Measurements from ENCODE around the gene TMEM203. TPM values are rescaled to one million over a fixed set of nuclear protein-coding genes. Genes with fewer than 3 reads are reported as not detected.

TMEM203 gene
- total and polyA plus RNA-seq, 2 of the 13 experiments (the other 11 are each of a cell fraction or from before 2014, with no cell fraction given) = 23.4 to 36.7 TPM

DNA sequence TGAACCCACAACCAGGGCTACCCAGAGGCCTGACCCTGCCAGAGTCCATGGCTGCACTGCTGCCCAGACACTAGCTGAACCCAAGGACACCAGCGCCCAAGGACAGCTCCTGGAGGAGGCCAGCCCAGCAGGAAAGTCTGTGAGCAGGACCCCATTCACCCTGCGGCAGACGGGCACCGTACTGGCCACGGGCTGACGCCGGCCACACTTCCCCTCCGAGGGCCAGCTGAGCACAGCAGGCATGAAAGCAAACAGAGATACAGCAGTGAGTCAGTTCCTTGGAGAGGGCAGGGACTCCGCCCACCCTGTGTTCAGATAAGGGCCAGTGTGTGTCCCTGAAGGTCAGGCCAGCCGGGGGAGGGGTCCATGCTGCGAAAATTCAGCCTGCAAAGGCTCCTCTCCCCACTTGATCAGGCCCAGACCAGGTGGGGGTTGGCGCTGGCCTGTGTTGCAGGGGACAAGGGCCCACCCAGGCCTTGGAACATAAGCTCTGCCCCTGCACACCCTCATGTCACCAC lies 13.4 kb upstream of the TMEM203 start (continued):
- TF ChIP-seq, protein P1, sequence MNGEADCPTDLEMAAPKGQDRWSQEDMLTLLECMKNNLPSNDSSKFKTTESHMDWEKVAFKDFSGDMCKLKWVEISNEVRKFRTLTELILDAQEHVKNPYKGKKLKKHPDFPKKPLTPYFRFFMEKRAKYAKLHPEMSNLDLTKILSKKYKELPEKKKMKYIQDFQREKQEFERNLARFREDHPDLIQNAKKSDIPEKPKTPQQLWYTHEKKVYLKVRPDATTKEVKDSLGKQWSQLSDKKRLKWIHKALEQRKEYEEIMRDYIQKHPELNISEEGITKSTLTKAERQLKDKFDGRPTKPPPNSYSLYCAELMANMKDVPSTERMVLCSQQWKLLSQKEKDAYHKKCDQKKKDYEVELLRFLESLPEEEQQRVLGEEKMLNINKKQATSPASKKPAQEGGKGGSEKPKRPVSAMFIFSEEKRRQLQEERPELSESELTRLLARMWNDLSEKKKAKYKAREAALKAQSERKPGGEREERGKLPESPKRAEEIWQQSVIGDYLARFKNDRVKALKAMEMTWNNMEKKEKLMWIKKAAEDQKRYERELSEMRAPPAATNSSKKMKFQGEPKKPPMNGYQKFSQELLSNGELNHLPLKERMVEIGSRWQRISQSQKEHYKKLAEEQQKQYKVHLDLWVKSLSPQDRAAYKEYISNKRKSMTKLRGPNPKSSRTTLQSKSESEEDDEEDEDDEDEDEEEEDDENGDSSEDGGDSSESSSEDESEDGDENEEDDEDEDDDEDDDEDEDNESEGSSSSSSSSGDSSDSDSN (CRISPR knock-in tag; IDR thresholded peaks at IDR 0.05) = peak; percentile 65; the same call in 1 of the 2 replicates
- TF ChIP-seq AGO2 (optimal IDR thresholded peaks at IDR 0.05; ENCODE audit: low read depth, low read length) = peak; percentile 15
- peak; percentile 84 for TF ChIP-seq GATAD2A (CRISPR knock-in tag; IDR thresholded peaks at IDR 0.05)
- TF ChIP-seq, protein P2, sequence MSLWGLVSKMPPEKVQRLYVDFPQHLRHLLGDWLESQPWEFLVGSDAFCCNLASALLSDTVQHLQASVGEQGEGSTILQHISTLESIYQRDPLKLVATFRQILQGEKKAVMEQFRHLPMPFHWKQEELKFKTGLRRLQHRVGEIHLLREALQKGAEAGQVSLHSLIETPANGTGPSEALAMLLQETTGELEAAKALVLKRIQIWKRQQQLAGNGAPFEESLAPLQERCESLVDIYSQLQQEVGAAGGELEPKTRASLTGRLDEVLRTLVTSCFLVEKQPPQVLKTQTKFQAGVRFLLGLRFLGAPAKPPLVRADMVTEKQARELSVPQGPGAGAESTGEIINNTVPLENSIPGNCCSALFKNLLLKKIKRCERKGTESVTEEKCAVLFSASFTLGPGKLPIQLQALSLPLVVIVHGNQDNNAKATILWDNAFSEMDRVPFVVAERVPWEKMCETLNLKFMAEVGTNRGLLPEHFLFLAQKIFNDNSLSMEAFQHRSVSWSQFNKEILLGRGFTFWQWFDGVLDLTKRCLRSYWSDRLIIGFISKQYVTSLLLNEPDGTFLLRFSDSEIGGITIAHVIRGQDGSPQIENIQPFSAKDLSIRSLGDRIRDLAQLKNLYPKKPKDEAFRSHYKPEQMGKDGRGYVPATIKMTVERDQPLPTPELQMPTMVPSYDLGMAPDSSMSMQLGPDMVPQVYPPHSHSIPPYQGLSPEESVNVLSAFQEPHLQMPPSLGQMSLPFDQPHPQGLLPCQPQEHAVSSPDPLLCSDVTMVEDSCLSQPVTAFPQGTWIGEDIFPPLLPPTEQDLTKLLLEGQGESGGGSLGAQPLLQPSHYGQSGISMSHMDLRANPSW (CRISPR knock-in tag; IDR thresholded peaks at IDR 0.05; ENCODE audit: borderline replicate concordance) = no peak
- TF ChIP-seq MAF1 (CRISPR knock-in tag; IDR thresholded peaks at IDR 0.05; ENCODE audit: borderline replicate concordance) = no peak
- peak; percentile 71 for TF ChIP-seq POLR2G (IDR thresholded peaks at IDR 0.05; ENCODE audit: low read depth, low read length)
- no peak for TF ChIP-seq ZNF234 (CRISPR knock-in tag; conservative IDR thresholded peaks at IDR 0.05)
- no peak for TF ChIP-seq KLF6 (CRISPR knock-in tag; IDR thresholded peaks at IDR 0.05)
- TF ChIP-seq ZNF672 (CRISPR knock-in tag; IDR thresholded peaks at IDR 0.05) = no peak
- no peak for TF ChIP-seq ZNF558 (CRISPR knock-in tag; IDR thresholded peaks at IDR 0.05; ENCODE audit: borderline replicate concordance)
- TF ChIP-seq, protein P3, sequence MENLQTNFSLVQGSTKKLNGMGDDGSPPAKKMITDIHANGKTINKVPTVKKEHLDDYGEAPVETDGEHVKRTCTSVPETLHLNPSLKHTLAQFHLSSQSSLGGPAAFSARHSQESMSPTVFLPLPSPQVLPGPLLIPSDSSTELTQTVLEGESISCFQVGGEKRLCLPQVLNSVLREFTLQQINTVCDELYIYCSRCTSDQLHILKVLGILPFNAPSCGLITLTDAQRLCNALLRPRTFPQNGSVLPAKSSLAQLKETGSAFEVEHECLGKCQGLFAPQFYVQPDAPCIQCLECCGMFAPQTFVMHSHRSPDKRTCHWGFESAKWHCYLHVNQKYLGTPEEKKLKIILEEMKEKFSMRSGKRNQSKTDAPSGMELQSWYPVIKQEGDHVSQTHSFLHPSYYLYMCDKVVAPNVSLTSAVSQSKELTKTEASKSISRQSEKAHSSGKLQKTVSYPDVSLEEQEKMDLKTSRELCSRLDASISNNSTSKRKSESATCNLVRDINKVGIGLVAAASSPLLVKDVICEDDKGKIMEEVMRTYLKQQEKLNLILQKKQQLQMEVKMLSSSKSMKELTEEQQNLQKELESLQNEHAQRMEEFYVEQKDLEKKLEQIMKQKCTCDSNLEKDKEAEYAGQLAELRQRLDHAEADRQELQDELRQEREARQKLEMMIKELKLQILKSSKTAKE (CRISPR knock-in tag; IDR thresholded peaks at IDR 0.05; ENCODE audit: borderline replicate concordance) = peak; percentile 88
- peak; percentile 65; the same call in 1 of the 2 replicates for TF ChIP-seq JUND (CRISPR knock-in tag; IDR thresholded peaks at IDR 0.05)
- no peak for TF ChIP-seq RCOR2 (CRISPR knock-in tag; IDR thresholded peaks at IDR 0.05)
- TF ChIP-seq SP5 (CRISPR knock-in tag; IDR thresholded peaks at IDR 0.05; ENCODE audit: borderline replicate concordance, low read depth) = peak; percentile 99
- no peak for TF ChIP-seq SUZ12 (IDR thresholded peaks at IDR 0.05; ENCODE audit: low read depth, low read length)
- TF ChIP-seq, protein P4, sequence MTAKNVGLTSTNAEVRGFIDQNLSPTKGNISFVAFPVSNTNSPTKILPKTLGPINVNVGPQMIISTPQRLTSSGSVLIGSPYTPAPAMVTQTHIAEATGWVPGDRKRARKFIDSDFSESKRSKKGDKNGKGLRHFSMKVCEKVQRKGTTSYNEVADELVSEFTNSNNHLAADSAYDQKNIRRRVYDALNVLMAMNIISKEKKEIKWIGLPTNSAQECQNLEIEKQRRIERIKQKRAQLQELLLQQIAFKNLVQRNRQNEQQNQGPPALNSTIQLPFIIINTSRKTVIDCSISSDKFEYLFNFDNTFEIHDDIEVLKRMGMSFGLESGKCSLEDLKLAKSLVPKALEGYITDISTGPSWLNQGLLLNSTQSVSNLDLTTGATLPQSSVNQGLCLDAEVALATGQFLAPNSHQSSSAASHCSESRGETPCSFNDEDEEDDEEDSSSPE (CRISPR knock-in tag; IDR thresholded peaks at IDR 0.05) = no peak
- peak; percentile 42; the same call in 1 of the 3 replicates for TF ChIP-seq MXI1 (IDR thresholded peaks at IDR 0.05; ENCODE audit: borderline replicate concordance, low read depth, low read length)
- TF ChIP-seq, protein P5, sequence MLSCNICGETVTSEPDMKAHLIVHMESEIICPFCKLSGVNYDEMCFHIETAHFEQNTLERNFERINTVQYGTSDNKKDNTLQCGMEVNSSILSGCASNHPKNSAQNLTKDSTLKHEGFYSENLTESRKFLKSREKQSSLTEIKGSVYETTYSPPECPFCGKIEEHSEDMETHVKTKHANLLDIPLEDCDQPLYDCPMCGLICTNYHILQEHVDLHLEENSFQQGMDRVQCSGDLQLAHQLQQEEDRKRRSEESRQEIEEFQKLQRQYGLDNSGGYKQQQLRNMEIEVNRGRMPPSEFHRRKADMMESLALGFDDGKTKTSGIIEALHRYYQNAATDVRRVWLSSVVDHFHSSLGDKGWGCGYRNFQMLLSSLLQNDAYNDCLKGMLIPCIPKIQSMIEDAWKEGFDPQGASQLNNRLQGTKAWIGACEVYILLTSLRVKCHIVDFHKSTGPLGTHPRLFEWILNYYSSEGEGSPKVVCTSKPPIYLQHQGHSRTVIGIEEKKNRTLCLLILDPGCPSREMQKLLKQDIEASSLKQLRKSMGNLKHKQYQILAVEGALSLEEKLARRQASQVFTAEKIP (CRISPR knock-in tag; IDR thresholded peaks at IDR 0.05; ENCODE audit: borderline replicate concordance) = no peak
